Astrocyte (in vitro differentiated cells and primary cell): ENCODE measurements around the gene HOXB4. TPM values are rescaled to one million over a fixed set of nuclear protein-coding genes. Genes with fewer than 3 reads are reported as not detected.

Experiments used
- DNase-seq: peaks from one replicate; pipeline ENCODE4 v3.0.0-alpha.2; 2010; ENCODE audit warnings: low read depth
- FAIRE-seq: peaks from 2 replicates; lab custom pipeline; 2011; peaks lifted over from hg19 to GRCh38; lab: Jason Lieb, UNC
- H2AFZ ChIP-seq: 2 replicates; pipeline ENCODE4 v1.6.0; 2012; ENCODE audit warnings: low read depth, low read length, inconsistent platforms
- H3K27ac ChIP-seq: 2 replicates; pipeline ENCODE4 v1.5.1; 2011; ENCODE audit warnings: low read depth, low read length, inconsistent platforms
- H3K27me3 ChIP-seq: 2 replicates; pipeline ENCODE4 v1.6.0; 2011; ENCODE audit warnings: low read length, inconsistent platforms; ENCODE audit not compliant: insufficient read depth
- H3K36me3 ChIP-seq: 2 replicates; pipeline ENCODE4 v1.5.1; 2011; ENCODE audit warnings: low read length, inconsistent platforms; ENCODE audit not compliant: insufficient read depth
- H3K4me1 ChIP-seq: 2 replicates; pipeline ENCODE4 v1.5.1; 2011; ENCODE audit warnings: low read length, inconsistent platforms; ENCODE audit not compliant: insufficient read depth
- H3K4me2 ChIP-seq: 2 replicates; pipeline ENCODE4 v1.6.0; 2012; ENCODE audit warnings: low read length, inconsistent platforms
- H3K4me3 ChIP-seq: 2 replicates; pipeline ENCODE4 v1.5.1; 2011; ENCODE audit warnings: low read depth, mild to moderate bottlenecking, low read length, inconsistent platforms; ENCODE audit not compliant: insufficient read depth
- H3K79me2 ChIP-seq: 2 replicates; pipeline ENCODE4 v1.6.0; 2012; ENCODE audit warnings: mild to moderate bottlenecking, low read length, inconsistent platforms; ENCODE audit not compliant: insufficient read depth
- H3K9ac ChIP-seq: 2 replicates; pipeline ENCODE4 v1.6.0; 2012; ENCODE audit warnings: mild to moderate bottlenecking, low read length, inconsistent platforms
- H3K9me3 ChIP-seq: 2 replicates; pipeline ENCODE4 v1.5.1; 2012; ENCODE audit warnings: low read depth, mild to moderate bottlenecking, low read length, inconsistent platforms; ENCODE audit not compliant: insufficient read depth
- H4K20me1 ChIP-seq: 2 replicates; pipeline ENCODE4 v1.6.0; 2012; ENCODE audit warnings: low read length, inconsistent platforms; ENCODE audit not compliant: insufficient read depth
- H3K27ac Mint-ChIP-seq: one replicate; pipeline ENCODE4 v1.8.0; 2021; ENCODE audit warnings: mild to moderate bottlenecking, mixed read lengths; ENCODE audit not compliant: unreplicated experiment
- H3K27me3 Mint-ChIP-seq: one replicate; pipeline ENCODE4 v1.8.0; 2021; ENCODE audit warnings: low read depth, mixed read lengths; ENCODE audit not compliant: unreplicated experiment
- H3K36me3 Mint-ChIP-seq: one replicate; pipeline ENCODE4 v1.8.0; 2021; ENCODE audit warnings: low read depth, mixed read lengths; ENCODE audit not compliant: unreplicated experiment
- H3K4me1 Mint-ChIP-seq: one replicate; pipeline ENCODE4 v1.8.0; 2021; ENCODE audit warnings: low read depth, mixed read lengths; ENCODE audit not compliant: unreplicated experiment
- H3K4me3 Mint-ChIP-seq: one replicate; pipeline ENCODE4 v1.8.0; 2021; ENCODE audit warnings: mild to moderate bottlenecking, moderate library complexity, mixed read lengths; ENCODE audit not compliant: unreplicated experiment
- H3K9me3 Mint-ChIP-seq: one replicate; pipeline ENCODE4 v1.8.0; 2021; ENCODE audit warnings: mild to moderate bottlenecking, mixed read lengths; ENCODE audit not compliant: unreplicated experiment
- CTCF ChIP-seq: IDR thresholded peaks from 2 replicates; pipeline ENCODE4 v1.5.1; 2011; ENCODE audit warnings: low read depth, mild to moderate bottlenecking, inconsistent platforms, low read length, moderate library complexity; ENCODE audit not compliant: insufficient read depth
- EZH2 ChIP-seq: IDR thresholded peaks from 2 replicates; pipeline ENCODE4 v1.6.1; 2012; ENCODE audit warnings: mild to moderate bottlenecking, low read length, inconsistent platforms; ENCODE audit not compliant: insufficient read depth
- total RNA-seq: library from RNA; stranded (reverse); gene quantifications from 2 replicates; pipeline ENCODE4 v1.2.1, GENCODE V29; 2021

Gene HOXB4
- total RNA-seq, 1 donor from 2014 or later: not detected

GRCh38 chr17:48529683-48530009 is 48.5 kb downstream of the HOXB4 start:
- Histone ChIP-seq H3K4me2 (no peak overlapping the region), H3K9me3 (no peaks in the 10 kb centered on the region), H3K27ac (no peak overlapping the region), H3K36me3 (no peaks in the 10 kb centered on the region), H3K4me3 (no peak overlapping the region), H2AFZ (no peak overlapping the region), H3K79me2 (no peaks in the 10 kb centered on the region), H3K4me1 (peaks cover 4% of the 10 kb centered on the region), H4K20me1 (no peaks in the 10 kb centered on the region), H3K9ac (no peak overlapping the region), H3K27me3 (peaks cover 43% of the 10 kb centered on the region)
- Mint-ChIP-seq H3K4me1 (no peaks in the 10 kb centered on the region), H3K9me3 (peaks cover 6% of the 10 kb centered on the region), H3K4me3 (no peak overlapping the region), H3K27ac (no peak overlapping the region), H3K36me3 (peaks cover 3% of the 10 kb centered on the region), H3K27me3 (peaks cover 90% of the 10 kb centered on the region)
- TF ChIP-seq CTCF: no peak
- TF ChIP-seq EZH2: no peak
- no peak for FAIRE-seq
- no peak for DNase-seq

- Histone ChIP-seq H3K4me2 (no peak overlapping the region), H3K9ac (no peak overlapping the region), H3K27me3 (peaks cover 47% of the 10 kb centered on the region), H3K27ac (no peak overlapping the region), H3K9me3 (no peaks in the 10 kb centered on the region), H3K36me3 (no peaks in the 10 kb centered on the region), H3K79me2 (no peaks in the 10 kb centered on the region), H3K4me1 (peaks cover 4% of the 10 kb centered on the region), H4K20me1 (no peaks in the 10 kb centered on the region), H3K4me3 (no peak overlapping the region), H2AFZ (no peak overlapping the region)
- Mint-ChIP-seq H3K27me3 (peaks cover 90% of the 10 kb centered on the region), H3K4me3 (no peak overlapping the region), H3K4me1 (no peaks in the 10 kb centered on the region), H3K36me3 (peaks cover 3% of the 10 kb centered on the region), H3K27ac (no peak overlapping the region), H3K9me3 (peaks cover 6% of the 10 kb centered on the region)
- no peak for FAIRE-seq
- TF ChIP-seq EZH2 (no peak), CTCF (no peak)
- no peak for DNase-seq
These were observed 49.0 kb downstream of the HOXB4 start for GRCh38 chr17:48528936-48529682.
